Stomach smooth muscle (tissue), 2 donors: ENCODE results near the gene SMAD6.

Experiments
- H3K27ac ChIP-seq: one replicate; pipeline ENCODE4 v1.7.0; 2013; ENCODE audit warnings: mild to moderate bottlenecking, low read length, inconsistent platforms
- H3K27me3 ChIP-seq, 2 donors: one replicate each; pipeline ENCODE4 v1.7.0; 2013; ENCODE audit warnings: low read length in 2 of 2; ENCODE audit not compliant: insufficient read depth in 2 of 2, control insufficient read depth in 1 of 2
- H3K36me3 ChIP-seq, 2 donors: one replicate each; pipeline ENCODE4 v1.7.0; 2013; ENCODE audit warnings: low read length in 2 of 2; ENCODE audit not compliant: control insufficient read depth in 2 of 2, insufficient read depth in 2 of 2
- H3K4me1 ChIP-seq: one replicate; pipeline ENCODE4 v1.7.0; 2013; ENCODE audit warnings: low read length; ENCODE audit not compliant: control insufficient read depth, insufficient read depth
- H3K4me3 ChIP-seq, 2 donors: one replicate each; pipeline ENCODE4 v1.7.0; 2013; ENCODE audit warnings: low read length in 2 of 2
- H3K9ac ChIP-seq, 2 donors: one replicate each; pipeline ENCODE4 v1.7.0; 2013; ENCODE audit warnings: low read length in 2 of 2, mild to moderate bottlenecking in 1 of 2
- H3K9me3 ChIP-seq, 2 donors: one replicate each; pipeline ENCODE4 v1.7.0; 2013; ENCODE audit warnings: low read length in 2 of 2; ENCODE audit not compliant: control insufficient read depth in 2 of 2
- donor health status: healthy.
- donor health status: Pancreatic carcinoma.

The SMAD6 gene

GRCh38 chr15:66778716-66779115 is 76.7 kb downstream of the SMAD6 start:
- Histone ChIP-seq H3K27ac (no peak overlapping the region), H3K4me3 (no peak overlapping the region), H3K9ac (no peak overlapping the region), H3K9me3 (no peaks in the 10 kb centered on the region), H3K27me3 (no peaks in the 10 kb centered on the region), H3K36me3 (peaks cover 0 to 2% of the 10 kb centered on the region in 2 donors), H3K4me1 (peaks cover 24% of the 10 kb centered on the region)

- H3K27ac ChIP-seq: no peak overlapping the region
- H3K4me1 ChIP-seq: peaks cover 16% of the 10 kb centered on the region
- H3K27me3 ChIP-seq: no peaks in the 10 kb centered on the region
- H3K9me3 ChIP-seq: no peaks in the 10 kb centered on the region
- no peak overlapping the region for H3K9ac ChIP-seq
- no peak overlapping the region for H3K4me3 ChIP-seq
- peaks cover 0 to 2% of the 10 kb centered on the region in 2 donors for H3K36me3 ChIP-seq
Observed at GRCh38 chr15:66779331-66780009, 77.4 kb downstream of the SMAD6 start.

- Histone ChIP-seq H3K9me3 (no peaks in the 10 kb centered on the region), H3K36me3 (peaks cover 0 to 2% of the 10 kb centered on the region in 2 donors), H3K4me3 (no peak overlapping the region), H3K27ac (no peak overlapping the region), H3K4me1 (peaks cover 8% of the 10 kb centered on the region), H3K9ac (no peak overlapping the region), H3K27me3 (no peaks in the 10 kb centered on the region)
Observed at GRCh38 chr15:66780172-66780972, 78.3 kb downstream of the SMAD6 start.

GRCh38 chr15:66780973-66781718 is 79.1 kb downstream of the SMAD6 start:
- peaks cover 2% of the 10 kb centered on the region for H3K4me1 ChIP-seq
- H3K4me3 ChIP-seq: no peak overlapping the region
- H3K27ac ChIP-seq: no peak overlapping the region
- no peaks in the 10 kb centered on the region for H3K9me3 ChIP-seq
- H3K9ac ChIP-seq: no peak overlapping the region
- peaks cover 0 to 2% of the 10 kb centered on the region in 2 donors for H3K36me3 ChIP-seq
- no peaks in the 10 kb centered on the region for H3K27me3 ChIP-seq

GRCh38 chr15:66782785-66783184 is 80.7 kb downstream of the SMAD6 start:
- H3K4me1 ChIP-seq: peaks cover 2% of the 10 kb centered on the region
- peaks cover 0 to 2% of the 10 kb centered on the region in 2 donors for H3K36me3 ChIP-seq
- H3K9ac ChIP-seq: no peak overlapping the region
- no peaks in the 10 kb centered on the region for H3K9me3 ChIP-seq
- H3K27me3 ChIP-seq: no peaks in the 10 kb centered on the region
- no peak overlapping the region for H3K27ac ChIP-seq
- H3K4me3 ChIP-seq: no peak overlapping the region

GRCh38 chr15:66783314-66783713 is 81.3 kb downstream of the SMAD6 start:
- Histone ChIP-seq H3K9me3 (no peaks in the 10 kb centered on the region), H3K27ac (no peak overlapping the region), H3K4me1 (peaks cover 2% of the 10 kb centered on the region), H3K4me3 (no peak overlapping the region), H3K9ac (no peak overlapping the region), H3K27me3 (no peaks in the 10 kb centered on the region), H3K36me3 (peaks cover 0 to 2% of the 10 kb centered on the region in 2 donors)

GRCh38 chr15:66783725-66784124 is 81.7 kb downstream of the SMAD6 start:
- H3K4me3 ChIP-seq: no peak overlapping the region
- no peaks in the 10 kb centered on the region for H3K27me3 ChIP-seq
- H3K36me3 ChIP-seq: peaks cover 0 to 2% of the 10 kb centered on the region in 2 donors

GRCh38 chr15:66784174-66784573 is 82.1 kb downstream of the SMAD6 start:
- peaks cover 6% of the 10 kb centered on the region for H3K4me1 ChIP-seq
- no peak overlapping the region for H3K27ac ChIP-seq
- H3K36me3 ChIP-seq: peaks cover 0 to 2% of the 10 kb centered on the region in 2 donors
- no peak overlapping the region for H3K4me3 ChIP-seq
- no peaks in the 10 kb centered on the region for H3K27me3 ChIP-seq
- H3K9ac ChIP-seq: no peak overlapping the region
- H3K9me3 ChIP-seq: no peaks in the 10 kb centered on the region

More at GRCh38 chr15:66783725-66784124, 81.7 kb downstream of the SMAD6 start:
- Histone ChIP-seq H3K9ac (no peak overlapping the region), H3K4me1 (peaks cover 2% of the 10 kb centered on the region), H3K9me3 (no peaks in the 10 kb centered on the region), H3K27ac (no peak overlapping the region)

GRCh38 chr15:66785637-66786036 is 83.6 kb downstream of the SMAD6 start:
- H3K27ac ChIP-seq: no peak overlapping the region
- H3K9me3 ChIP-seq: no peaks in the 10 kb centered on the region
- no peak overlapping the region for H3K4me3 ChIP-seq
- H3K27me3 ChIP-seq: no peaks in the 10 kb centered on the region
- H3K9ac ChIP-seq: no peak overlapping the region
- H3K36me3 ChIP-seq: peaks cover 0 to 2% of the 10 kb centered on the region in 2 donors
- peaks cover 7% of the 10 kb centered on the region for H3K4me1 ChIP-seq

- H3K27me3 ChIP-seq: no peaks in the 10 kb centered on the region
- H3K9me3 ChIP-seq: no peaks in the 10 kb centered on the region
- no peak overlapping the region for H3K27ac ChIP-seq
Observed at GRCh38 chr15:66786222-66786621, 84.2 kb downstream of the SMAD6 start.

More at GRCh38 chr15:66786222-66786621, 84.2 kb downstream of the SMAD6 start:
- peaks cover 7% of the 10 kb centered on the region for H3K4me1 ChIP-seq
- no peak overlapping the region for H3K4me3 ChIP-seq
- H3K9ac ChIP-seq: no peak overlapping the region
- H3K36me3 ChIP-seq: no peaks in the 10 kb centered on the region
